Common myeloid progenitor, CD34-positive (primary cell): ENCODE measurements around the gene APOBR.
"Not testable (repeated sequence)": the region's sequence is repeated elsewhere in the genome, so short reads cannot be mapped to it uniquely, and the experiment has no call there.

Experiments used
- CTCF ChIA-PET: fragments of 350-600 bp; sonication (Branson Sonifier 250); formaldehyde crosslinking; loops from one replicate; lab custom pipeline; 2021; ENCODE audit warnings: antibody characterized with exemption; lab: Charles Lee
- POLR2A ChIA-PET: fragments of 350-600 bp; sonication (Branson Sonifier 250); formaldehyde crosslinking; loops from one replicate; lab custom pipeline; 2021; ENCODE audit warnings: antibody characterized with exemption; lab: Charles Lee
- DNase-seq, 3 donors: peaks; one replicate each; pipeline versions ENCODE4 v3.0.0 to v3.0.0-alpha.2; 2013
- H3K27ac ChIP-seq, 2 experiments: 1 replicate in 1 of 2; 2 replicates in 1 of 2; pipeline ENCODE4 v1.7.0; 2013; ENCODE audit warnings: inconsistent platforms in 2 of 2, low read length in 2 of 2, mild to moderate bottlenecking in 2 of 2, low read depth in 1 of 2, moderate library complexity in 1 of 2; ENCODE audit not compliant: severe bottlenecking in 2 of 2, insufficient read depth in 1 of 2, poor library complexity in 1 of 2
- H3K27me3 ChIP-seq, 5 experiments: replicated peaks in 2 of 5; 1 replicate in 3 of 5; 2 replicates in 2 of 5; pipeline versions ENCODE4 v1.6.1 to v1.7.0; 2013; ENCODE audit warnings: low read length in 4 of 5, mild to moderate bottlenecking in 2 of 5, moderate library complexity in 2 of 5, inconsistent platforms in 1 of 5; ENCODE audit not compliant: insufficient read depth in 5 of 5, control insufficient read depth in 4 of 5
- H3K36me3 ChIP-seq, 4 experiments: 1 replicate in 2 of 4; 2 replicates in 2 of 4; pipeline versions ENCODE4 v1.6.1 to v1.7.0; 2013; ENCODE audit warnings: low read length in 3 of 4, control low read depth in 1 of 4, mild to moderate bottlenecking in 1 of 4; ENCODE audit not compliant: control insufficient read depth in 4 of 4, insufficient read depth in 4 of 4
- H3K4me1 ChIP-seq, 4 experiments: 1 replicate in 3 of 4; 2 replicates in 1 of 4; pipeline versions ENCODE4 v1.6.1 to v1.7.1; 2013; ENCODE audit warnings: low read length in 3 of 4, mild to moderate bottlenecking in 3 of 4, control low read depth in 1 of 4, inconsistent platforms in 1 of 4, moderate library complexity in 1 of 4; ENCODE audit not compliant: control insufficient read depth in 4 of 4, insufficient read depth in 4 of 4; ENCODE audit errors: control extremely low read depth in 1 of 4
- H3K4me3 ChIP-seq, 7 experiments: 1 replicate in 4 of 7; 2 replicates in 3 of 7; pipeline versions ENCODE4 v1.5.1 to v1.7.0; 2013; ENCODE audit warnings: mild to moderate bottlenecking in 7 of 7, low read length in 6 of 7, moderate library complexity in 6 of 7, inconsistent platforms in 2 of 7, low read depth in 2 of 7, control low read depth in 1 of 7; ENCODE audit not compliant: insufficient read depth in 4 of 7, control insufficient read depth in 1 of 7; ENCODE audit errors: extremely low read depth in 1 of 7
- H3K9me3 ChIP-seq, 5 experiments: 1 replicate in 4 of 5; 2 replicates in 1 of 5; pipeline versions ENCODE4 v1.6.1 to v1.7.1; 2013; ENCODE audit warnings: low read length in 4 of 5, mild to moderate bottlenecking in 2 of 5, inconsistent platforms in 1 of 5, low read depth in 1 of 5, moderate library complexity in 1 of 5; ENCODE audit not compliant: control insufficient read depth in 4 of 5, insufficient read depth in 2 of 5; ENCODE audit errors: control extremely low read depth in 1 of 5
- WGBS: methylation state at CpG from one replicate; pipeline ENCODE4 v1.1.5; 2013; ENCODE audit not compliant: insufficient coverage; 5-methylcytosine and 5-hydroxymethylcytosine counted together

Gene APOBR

GRCh38 chr16:28520672-28521071 lies 26.2 kb downstream of the APOBR start:
- ChIA-PET CTCF (interaction anchor here (0.9 to 1.2 kb wide), 2 partner anchors 10 to 17 kb away, joined by 4 to 5 read pairs; no protein-coding TSS in a partner anchor), POLR2A (no interaction called here)
- WGBS: 97% methylated on average over 6 of the region's 7 CpGs
- DNase-seq: no peak
- no peaks in the 10 kb centered on the region for H3K9me3 ChIP-seq
- no peak overlapping the region for H3K4me3 ChIP-seq
- no peaks in the 10 kb centered on the region for H3K27me3 ChIP-seq
- H3K36me3 ChIP-seq: no peaks in the 10 kb centered on the region
- H3K27ac ChIP-seq: no peak overlapping the region
- no peaks in the 10 kb centered on the region for H3K4me1 ChIP-seq

GRCh38 chr16:28521436-28521835 lies 27.0 kb downstream of the APOBR start:
- DNase-seq: no peak
- POLR2A ChIA-PET: interaction anchor here (0.6 kb wide), 1 partner anchor 10 kb away, joined by 3 read pairs; no protein-coding TSS in a partner anchor
- Histone ChIP-seq H3K27ac (no peak overlapping the region), H3K4me1 (no peaks in the 10 kb centered on the region), H3K9me3 (no peaks in the 10 kb centered on the region), H3K4me3 (no peak overlapping the region), H3K36me3 (no peaks in the 10 kb centered on the region), H3K27me3 (no peaks in the 10 kb centered on the region)
- CTCF ChIA-PET: interaction anchor here (1.2 kb wide), 1 partner anchor 18 kb away, joined by 4 read pairs; no protein-coding TSS in a partner anchor
- 100% methylated on average over 6 of the region's 6 CpGs for WGBS

GRCh38 chr16:28522792-28523191 lies 28.3 kb downstream of the APOBR start:
- no peak overlapping the region for H3K27ac ChIP-seq
- ChIA-PET CTCF (no interaction called here), POLR2A (no interaction called here)
- no peaks in the 10 kb centered on the region for H3K4me1 ChIP-seq
- DNase-seq: no peak
- no peak overlapping the region for H3K4me3 ChIP-seq
- no peaks in the 10 kb centered on the region for H3K9me3 ChIP-seq
- no peaks in the 10 kb centered on the region for H3K27me3 ChIP-seq
- H3K36me3 ChIP-seq: no peaks in the 10 kb centered on the region
- WGBS: 81% methylated on average over 6 of the region's 11 CpGs

GRCh38 chr16:28524681-28525171 lies 30.3 kb downstream of the APOBR start:
- CTCF ChIA-PET: interaction anchor here (1.7 kb wide), 1 partner anchor 16 kb away, joined by 4 read pairs; no protein-coding TSS in a partner anchor
- 93% methylated on average over 6 of the region's 6 CpGs for WGBS
- POLR2A ChIA-PET: no interaction called here
- H3K4me1 ChIP-seq: no peaks in the 10 kb centered on the region
- no peaks in the 10 kb centered on the region for H3K36me3 ChIP-seq
- DNase-seq: peak in 2 of 3 donors; percentile 23 to 41
- H3K27me3 ChIP-seq: no peaks in the 10 kb centered on the region
- no peak overlapping the region for H3K27ac ChIP-seq
- no peak overlapping the region for H3K4me3 ChIP-seq
- no peaks in the 10 kb centered on the region for H3K9me3 ChIP-seq

GRCh38 chr16:28526201-28527099 lies 32.0 kb downstream of the APOBR start:
- ChIA-PET POLR2A (no interaction called here), CTCF (no interaction called here)
- H3K27me3 ChIP-seq: no peaks in the 10 kb centered on the region

GRCh38 chr16:28527100-28527785 lies 32.8 kb downstream of the APOBR start:
- H3K9me3 ChIP-seq, H3K27ac ChIP-seq, POLR2A ChIA-PET, H3K4me3 ChIP-seq, DNase-seq, CTCF ChIA-PET, H3K27me3 ChIP-seq, H3K36me3 ChIP-seq, H3K4me1 ChIP-seq: not testable (repeated sequence)
- 93% methylated on average over 5 of the region's 7 CpGs for WGBS

More at GRCh38 chr16:28526201-28527099, 32.0 kb downstream of the APOBR start:
- Histone ChIP-seq H3K9me3 (no peaks in the 10 kb centered on the region), H3K36me3 (no peaks in the 10 kb centered on the region), H3K4me1 (no peaks in the 10 kb centered on the region), H3K4me3 (no peak overlapping the region), H3K27ac (no peak overlapping the region)
- DNase-seq: no peak
- 87% methylated on average over 3 of the region's 11 CpGs for WGBS

GRCh38 chr16:28527985-28528384 lies 33.5 kb downstream of the APOBR start:
- H3K27ac ChIP-seq: no peak overlapping the region
- WGBS: 100% methylated on average over 2 of the region's 5 CpGs
- no peaks in the 10 kb centered on the region for H3K36me3 ChIP-seq
- no peak for DNase-seq
- no peaks in the 10 kb centered on the region for H3K9me3 ChIP-seq
- ChIA-PET CTCF (no interaction called here), POLR2A (no interaction called here)
- no peak overlapping the region for H3K4me3 ChIP-seq
- H3K27me3 ChIP-seq: no peaks in the 10 kb centered on the region
- H3K4me1 ChIP-seq: no peaks in the 10 kb centered on the region
